ENCODE measurements around the gene C3orf85. TPM values are rescaled to one million over a fixed set of nuclear protein-coding genes. Genes with fewer than 3 reads are reported as not detected.
A peak's percentile ranks its signal among the peaks of the same experiment; 100 is the strongest.

Gene C3orf85
- total RNA-seq, 2 experiments from 2014 or later, result not detected

- ChIA-PET POLR2A (no interaction called here), CTCF (interaction anchor here (0.9 kb wide), 2 partner anchors 37 to 74 kb away, joined by 3 to 6 read pairs; no protein-coding TSS in a partner anchor)
- Mint-ChIP-seq H3K9me3 (no peaks in the 10 kb centered on the region), H3K27ac (no peak overlapping the region), H3K36me3 (ENCODE audit: low read depth) (no peaks in the 10 kb centered on the region), H3K27me3 (peaks cover 3% of the 10 kb centered on the region), H3K4me1 (ENCODE audit: low read depth) (no peaks in the 10 kb centered on the region), H3K4me3 (no peak overlapping the region)
- DNase-seq (peak; percentile 6), ATAC-seq (no peak)
- no peak for TF ChIP-seq CTCF (IDR thresholded peaks at IDR 0.05)
- intact Hi-C loops (cut with micrococcal nuclease), result no loop called here
Measured at GRCh38 chr3:109098079-109098644, 38.4 kb upstream of the C3orf85 start.

GRCh38 chr3:109109574-109109973 is 26.9 kb upstream of the C3orf85 start:
- DNase-seq (no peak), ATAC-seq (no peak)
- TF ChIP-seq CTCF (IDR thresholded peaks at IDR 0.05), result no peak
- Mint-ChIP-seq H3K36me3 (ENCODE audit: low read depth) (no peaks in the 10 kb centered on the region), H3K4me3 (no peak overlapping the region), H3K9me3 (no peaks in the 10 kb centered on the region), H3K27ac (no peak overlapping the region), H3K4me1 (ENCODE audit: low read depth) (no peaks in the 10 kb centered on the region), H3K27me3 (peaks cover 9% of the 10 kb centered on the region)
- CTCF ChIA-PET, result interaction anchor here (1.1 kb wide), 1 partner anchor 85 kb away, joined by 3 read pairs; no protein-coding TSS in a partner anchor
- POLR2A ChIA-PET, result no interaction called here
- intact Hi-C loops (cut with micrococcal nuclease), result no loop called here

- H3K4me3 Mint-ChIP-seq, result no peak overlapping the region
- no peak overlapping the region for H3K27ac Mint-ChIP-seq
- H3K36me3 Mint-ChIP-seq (ENCODE audit: low read depth), result no peaks in the 10 kb centered on the region
- H3K27me3 Mint-ChIP-seq, result peaks cover 4% of the 10 kb centered on the region
- ChIA-PET POLR2A (no interaction called here), CTCF (interaction anchor here (1.1 kb wide), 1 partner anchor 9 kb away, joined by 4 read pairs; no protein-coding TSS in a partner anchor)
- intact Hi-C loops (cut with micrococcal nuclease), result no loop called here
- DNase-seq (no peak), ATAC-seq (no peak)
- no peak for TF ChIP-seq CTCF (IDR thresholded peaks at IDR 0.05)
- no peaks in the 10 kb centered on the region for H3K4me1 Mint-ChIP-seq (ENCODE audit: low read depth)
- no peaks in the 10 kb centered on the region for H3K9me3 Mint-ChIP-seq
Measured at GRCh38 chr3:109112946-109113760, 23.4 kb upstream of the C3orf85 start.

GRCh38 chr3:109114746-109115145 is 21.8 kb upstream of the C3orf85 start:
- no peak for DNase-seq
- intact Hi-C loops (cut with micrococcal nuclease), result no loop called here
- POLR2A ChIA-PET, result no interaction called here
- H3K36me3 Mint-ChIP-seq (ENCODE audit: low read depth), result no peaks in the 10 kb centered on the region
- peaks cover 4% of the 10 kb centered on the region for H3K27me3 Mint-ChIP-seq
- no peaks in the 10 kb centered on the region for H3K9me3 Mint-ChIP-seq
- H3K4me3 Mint-ChIP-seq, result no peak overlapping the region
- CTCF ChIA-PET, result no interaction called here
- TF ChIP-seq CTCF (IDR thresholded peaks at IDR 0.05), result no peak
- no peak for ATAC-seq
- H3K4me1 Mint-ChIP-seq (ENCODE audit: low read depth), result no peaks in the 10 kb centered on the region
- H3K27ac Mint-ChIP-seq, result no peak overlapping the region

- Mint-ChIP-seq H3K27ac (no peak overlapping the region), H3K4me1 (ENCODE audit: low read depth) (no peaks in the 10 kb centered on the region), H3K27me3 (peaks cover 1% of the 10 kb centered on the region), H3K9me3 (no peaks in the 10 kb centered on the region), H3K36me3 (ENCODE audit: low read depth) (no peaks in the 10 kb centered on the region), H3K4me3 (no peak overlapping the region)
- CTCF ChIA-PET, result no interaction called here
- intact Hi-C loops (cut with micrococcal nuclease), result no loop called here
- DNase-seq (no peak), ATAC-seq (no peak)
- POLR2A ChIA-PET, result no interaction called here
- TF ChIP-seq CTCF (IDR thresholded peaks at IDR 0.05), result no peak
Measured at GRCh38 chr3:109115451-109115850, 21.1 kb upstream of the C3orf85 start.
